K562 (cell line): ENCODE measurements around the gene UQCRH. TPM values are rescaled to one million over a fixed set of nuclear protein-coding genes. Genes with fewer than 3 reads are reported as not detected.
A peak's percentile ranks its signal among the peaks of the same experiment; 100 is the strongest.

Experiments
- CEBPG ChIP-seq, 3 experiments: fragments of 200-800 bp in 1 of 3; sonication (Bioruptor generic) in 1 of 3; sonication (generic) in 1 of 3; formaldehyde crosslinking in 1 of 3; IDR thresholded peaks in 2 of 3; conservative IDR thresholded peaks in 1 of 3; 2 replicates each; pipeline versions ENCODE4 v1.6.1 to v1.8.0; 2016 to 2022; ENCODE audit warnings: missing compliant biosample characterization in 2 of 3, missing genetic modification characterization in 2 of 3, mild to moderate bottlenecking in 1 of 3, missing genetic modification reagents in 1 of 3
- CHD1 ChIP-seq: fragments of 200-600 bp; sonication (generic); IDR thresholded peaks from one replicate; pipeline ENCODE4 v1.6.1; 2012; ENCODE audit warnings: mild to moderate bottlenecking, moderate library complexity, low read length, inconsistent platforms
- HSF4 ChIP-seq: fragments of 250-450 bp; sonication (Bioruptor Pico); IDR thresholded peaks from 2 replicates; pipeline ENCODE4 v2.1.2; 2022; ENCODE audit warnings: mild to moderate bottlenecking, moderate library complexity, borderline replicate concordance
- ILF3 ChIP-seq: fragments of 450-650 bp; IDR thresholded peaks from 2 replicates; pipeline ENCODE4 v1.6.1; 2018; ENCODE audit warnings: antibody characterized with exemption, mild to moderate bottlenecking, moderate library complexity, borderline replicate concordance
- KAT7 ChIP-seq: sonication (generic); formaldehyde crosslinking; IDR thresholded peaks from 2 replicates; pipeline ENCODE4 v1.8.0; 2022; ENCODE audit warnings: missing genetic modification reagents, mild to moderate bottlenecking, borderline replicate concordance
- KLF6 ChIP-seq: fragments of 250-450 bp; sonication (Bioruptor Pico); IDR thresholded peaks from 2 replicates; pipeline ENCODE4 v1.4.0; 2020; ENCODE audit warnings: mild to moderate bottlenecking, moderate library complexity, borderline replicate concordance
- MCM7 ChIP-seq, 2 experiments: fragments of 450-650 bp; IDR thresholded peaks; 2 replicates each; pipeline ENCODE4 v1.6.1; 2016 to 2018
- MED1 ChIP-seq: sonication (generic); formaldehyde crosslinking; IDR thresholded peaks from 2 replicates; pipeline ENCODE4 v1.8.1; 2023; ENCODE audit warnings: missing genetic modification reagents, borderline replicate concordance
- PHF8 ChIP-seq: fragments of 200-600 bp; sonication (generic); IDR thresholded peaks from 2 replicates; pipeline ENCODE4 v1.6.1; 2012; ENCODE audit warnings: mixed run types, mild to moderate bottlenecking, inconsistent platforms, low read length, moderate library complexity, borderline replicate concordance
- POLR2G ChIP-seq: fragments of 200-400 bp; formaldehyde crosslinking; IDR thresholded peaks from 2 replicates; pipeline ENCODE4 v1.6.1; 2017; ENCODE audit warnings: low read depth, mild to moderate bottlenecking, antibody characterized with exemption, low read length, moderate library complexity
- RBM25 ChIP-seq: fragments of 200-400 bp; formaldehyde crosslinking; IDR thresholded peaks from 2 replicates; pipeline ENCODE4 v1.6.1; 2018; ENCODE audit warnings: low read length, low read depth, moderate library complexity; ENCODE audit not compliant: severe bottlenecking
- SAFB ChIP-seq: fragments of 200-400 bp; formaldehyde crosslinking; IDR thresholded peaks from 2 replicates; pipeline ENCODE4 v1.6.1; 2017; ENCODE audit warnings: low read depth, low read length, borderline replicate concordance
- SUPT5H ChIP-seq: fragments of 450-650 bp; IDR thresholded peaks from 2 replicates; pipeline ENCODE4 v1.6.1; 2016
- ZBED1 ChIP-seq: IDR thresholded peaks from 2 replicates; pipeline ENCODE4 v1.6.1; 2014
- polyA plus RNA-seq, 8 experiments: library from polyadenylated mRNA; depleted of rRNA in 4 of 8; stranded (reverse) in 5 of 8; unstranded in 3 of 8; fragments of >200 nt; fragmentation: Nextera tagmentation in 2 of 8; fragmentation: Illumina TruSeq in 1 of 8; extraction: Ambion mirVana in 2 of 8; extraction: Trizol in 1 of 8; gene quantifications; 2 replicates each; pipeline versions ENCODE4 v1.2.1 to v1.2.3, GENCODE V29; 2011 to 2014; ENCODE audit warnings: inconsistent platforms in 1 of 8, missing spikeins in 1 of 8
- total RNA-seq, 7 experiments: library from RNA; depleted of rRNA in 6 of 7; stranded (reverse); fragments of >200 nt in 6 of 7; fragmentation: Illumina TruSeq in 2 of 7; extraction: Trizol in 2 of 7; gene quantifications; 2 replicates each; pipeline versions ENCODE4 v1.2.1 to v1.2.3, GENCODE V29; 2011 to 2021; ENCODE audit warnings: low replicate concordance in 1 of 7
- TF ChIP-seq, protein P1 (sequence below): fragments of 250-450 bp; sonication (Bioruptor Pico); IDR thresholded peaks from 2 replicates; pipeline ENCODE4 v1.5.0; 2021; ENCODE audit warnings: mild to moderate bottlenecking, borderline replicate concordance
- TF ChIP-seq, protein P2 (sequence below): sonication (generic); formaldehyde crosslinking; IDR thresholded peaks from 2 replicates; pipeline ENCODE4 v1.8.0; 2022; ENCODE audit warnings: missing genetic modification reagents, mild to moderate bottlenecking, moderate library complexity, borderline replicate concordance
- TF ChIP-seq, protein P3 (sequence below): fragments of 250-450 bp; sonication (Bioruptor Pico); IDR thresholded peaks from 2 replicates; pipeline ENCODE4 v1.4.0; 2020; ENCODE audit warnings: mild to moderate bottlenecking, moderate library complexity
- TF ChIP-seq, protein P4 (sequence below): fragments of 250-450 bp; sonication (Bioruptor Pico); IDR thresholded peaks from 2 replicates; pipeline ENCODE4 v1.4.0; 2020

UQCRH gene
- total and polyA plus RNA-seq, 9 of the 15 experiments (the other 6 are each of a cell fraction or from before 2014, with no cell fraction given), result 1,267 to 5,184 (median 2,410) TPM

DNA sequence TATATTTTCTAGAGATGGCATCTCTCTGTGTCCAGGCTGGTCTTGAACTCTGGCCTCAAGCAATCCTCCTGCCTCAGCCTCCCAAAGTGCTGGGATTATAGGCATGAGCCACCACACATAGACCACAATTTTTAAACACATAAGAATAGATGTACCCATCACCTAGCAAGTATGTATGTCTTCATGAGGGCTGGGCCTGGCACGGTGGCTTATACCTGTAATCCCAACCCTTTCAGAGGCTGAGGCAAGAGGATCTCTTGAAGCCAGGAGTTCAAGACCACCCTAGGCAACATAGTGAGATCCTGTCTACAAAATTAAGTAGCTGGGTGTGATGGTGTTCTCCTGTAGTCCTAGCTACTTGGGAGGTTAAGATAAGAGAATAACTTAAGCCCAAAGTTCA lies 13.8 kb downstream of the UQCRH start (continued):
- TF ChIP-seq, protein P1, sequence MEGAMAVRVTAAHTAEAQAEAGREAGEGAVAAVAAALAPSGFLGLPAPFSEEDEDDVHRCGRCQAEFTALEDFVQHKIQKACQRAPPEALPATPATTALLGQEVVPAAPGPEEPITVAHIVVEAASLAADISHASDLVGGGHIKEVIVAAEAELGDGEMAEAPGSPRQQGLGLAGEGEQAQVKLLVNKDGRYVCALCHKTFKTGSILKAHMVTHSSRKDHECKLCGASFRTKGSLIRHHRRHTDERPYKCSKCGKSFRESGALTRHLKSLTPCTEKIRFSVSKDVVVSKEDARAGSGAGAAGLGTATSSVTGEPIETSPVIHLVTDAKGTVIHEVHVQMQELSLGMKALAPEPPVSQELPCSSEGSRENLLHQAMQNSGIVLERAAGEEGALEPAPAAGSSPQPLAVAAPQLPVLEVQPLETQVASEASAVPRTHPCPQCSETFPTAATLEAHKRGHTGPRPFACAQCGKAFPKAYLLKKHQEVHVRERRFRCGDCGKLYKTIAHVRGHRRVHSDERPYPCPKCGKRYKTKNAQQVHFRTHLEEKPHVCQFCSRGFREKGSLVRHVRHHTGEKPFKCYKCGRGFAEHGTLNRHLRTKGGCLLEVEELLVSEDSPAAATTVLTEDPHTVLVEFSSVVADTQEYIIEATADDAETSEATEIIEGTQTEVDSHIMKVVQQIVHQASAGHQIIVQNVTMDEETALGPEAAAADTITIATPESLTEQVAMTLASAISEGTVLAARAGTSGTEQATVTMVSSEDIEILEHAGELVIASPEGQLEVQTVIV (CRISPR knock-in tag), result no peak
- TF ChIP-seq KAT7 (CRISPR knock-in tag) (no peak), PHF8 (no peak), KLF6 (CRISPR knock-in tag) (no peak), MED1 (no peak), POLR2G (0 out of 2 replicates have a peak, but pooled peaks have one; percentile 48), SAFB (no peak), RBM25 (peak; percentile 30), ZBED1 (no peak), SUPT5H (peak; percentile 48; the same call in 1 of the 2 replicates), ILF3 (peak; percentile 98), CHD1 (no peak), CEBPG (CRISPR knock-in tag; IDR thresholded peaks at IDR 0.05) (no peak), CEBPG (tag; conservative IDR thresholded peaks at IDR 0.05 in 1 of 2, IDR thresholded peaks at IDR 0.05 in 1 of 2) (no peak), HSF4 (CRISPR knock-in tag) (no peak), MCM7 (IDR thresholded peaks at IDR 0.05) (no peak)
- TF ChIP-seq, protein P2, sequence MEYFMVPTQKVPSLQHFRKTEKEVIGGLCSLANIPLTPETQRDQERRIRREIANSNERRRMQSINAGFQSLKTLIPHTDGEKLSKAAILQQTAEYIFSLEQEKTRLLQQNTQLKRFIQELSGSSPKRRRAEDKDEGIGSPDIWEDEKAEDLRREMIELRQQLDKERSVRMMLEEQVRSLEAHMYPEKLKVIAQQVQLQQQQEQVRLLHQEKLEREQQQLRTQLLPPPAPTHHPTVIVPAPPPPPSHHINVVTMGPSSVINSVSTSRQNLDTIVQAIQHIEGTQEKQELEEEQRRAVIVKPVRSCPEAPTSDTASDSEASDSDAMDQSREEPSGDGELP (CRISPR knock-in tag), result no peak
- TF ChIP-seq, protein P3, sequence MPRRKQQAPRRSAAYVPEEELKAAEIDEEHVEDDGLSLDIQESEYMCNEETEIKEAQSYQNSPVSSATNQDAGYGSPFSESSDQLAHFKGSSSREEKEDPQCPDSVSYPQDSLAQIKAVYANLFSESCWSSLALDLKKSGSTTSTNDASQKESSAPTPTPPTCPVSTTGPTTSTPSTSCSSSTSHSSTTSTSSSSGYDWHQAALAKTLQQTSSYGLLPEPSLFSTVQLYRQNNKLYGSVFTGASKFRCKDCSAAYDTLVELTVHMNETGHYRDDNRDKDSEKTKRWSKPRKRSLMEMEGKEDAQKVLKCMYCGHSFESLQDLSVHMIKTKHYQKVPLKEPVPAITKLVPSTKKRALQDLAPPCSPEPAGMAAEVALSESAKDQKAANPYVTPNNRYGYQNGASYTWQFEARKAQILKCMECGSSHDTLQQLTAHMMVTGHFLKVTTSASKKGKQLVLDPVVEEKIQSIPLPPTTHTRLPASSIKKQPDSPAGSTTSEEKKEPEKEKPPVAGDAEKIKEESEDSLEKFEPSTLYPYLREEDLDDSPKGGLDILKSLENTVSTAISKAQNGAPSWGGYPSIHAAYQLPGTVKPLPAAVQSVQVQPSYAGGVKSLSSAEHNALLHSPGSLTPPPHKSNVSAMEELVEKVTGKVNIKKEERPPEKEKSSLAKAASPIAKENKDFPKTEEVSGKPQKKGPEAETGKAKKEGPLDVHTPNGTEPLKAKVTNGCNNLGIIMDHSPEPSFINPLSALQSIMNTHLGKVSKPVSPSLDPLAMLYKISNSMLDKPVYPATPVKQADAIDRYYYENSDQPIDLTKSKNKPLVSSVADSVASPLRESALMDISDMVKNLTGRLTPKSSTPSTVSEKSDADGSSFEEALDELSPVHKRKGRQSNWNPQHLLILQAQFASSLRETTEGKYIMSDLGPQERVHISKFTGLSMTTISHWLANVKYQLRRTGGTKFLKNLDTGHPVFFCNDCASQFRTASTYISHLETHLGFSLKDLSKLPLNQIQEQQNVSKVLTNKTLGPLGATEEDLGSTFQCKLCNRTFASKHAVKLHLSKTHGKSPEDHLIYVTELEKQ, result no peak
- TF ChIP-seq, protein P4, sequence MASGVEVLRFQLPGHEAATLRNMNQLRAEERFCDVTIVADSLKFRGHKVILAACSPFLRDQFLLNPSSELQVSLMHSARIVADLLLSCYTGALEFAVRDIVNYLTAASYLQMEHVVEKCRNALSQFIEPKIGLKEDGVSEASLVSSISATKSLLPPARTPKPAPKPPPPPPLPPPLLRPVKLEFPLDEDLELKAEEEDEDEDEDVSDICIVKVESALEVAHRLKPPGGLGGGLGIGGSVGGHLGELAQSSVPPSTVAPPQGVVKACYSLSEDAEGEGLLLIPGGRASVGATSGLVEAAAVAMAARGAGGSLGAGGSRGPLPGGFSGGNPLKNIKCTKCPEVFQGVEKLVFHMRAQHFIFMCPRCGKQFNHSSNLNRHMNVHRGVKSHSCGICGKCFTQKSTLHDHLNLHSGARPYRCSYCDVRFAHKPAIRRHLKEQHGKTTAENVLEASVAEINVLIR (CRISPR knock-in tag), result no peak
